ENCODE data around the gene SLC12A5.

Gene SLC12A5

GRCh38 chr20:46002008-46002407 is 27.0 kb upstream of the SLC12A5 start:
- Histone ChIP-seq H3K4me3 (ENCODE audit: low read depth, low read length) (no peak overlapping the region), H3K9ac (ENCODE audit: low read length) (no peak overlapping the region), H3K4me2 (ENCODE audit: low read length) (no peak overlapping the region), H2BK12ac (ENCODE audit: low read length) (peak overlapping the region; percentile 8), H4K91ac (ENCODE audit: low read depth, low read length) (peak overlapping the region; percentile 19), H3K79me2 (ENCODE audit: control insufficient read depth, insufficient read depth, low read length, poor library complexity) (no peaks in the 10 kb centered on the region), H3K4me1 (ENCODE audit: control insufficient read depth in 1 of 2, insufficient read depth in 2 of 2, low read length in 2 of 2) (peaks cover 20 to 35% of the 10 kb centered on the region in 2 experiments), H2AK5ac (ENCODE audit: low read length) (no peak overlapping the region), H3K79me1 (ENCODE audit: low read length) (peaks cover 28% of the 10 kb centered on the region), H4K12ac (ENCODE audit: low read depth, low read length) (no peak overlapping the region), H3K27ac (ENCODE audit: low read depth, low read length) (no peak overlapping the region), H2BK120ac (ENCODE audit: insufficient read depth, low read length, poor library complexity) (no peak overlapping the region), H3K9me3 (ENCODE audit: insufficient read depth, low read depth, low read length) (no peaks in the 10 kb centered on the region), H3K36me3 (ENCODE audit: control insufficient read depth in 1 of 2, insufficient read depth in 2 of 2, low read length in 2 of 2) (no peaks in the 10 kb centered on the region), H2AFZ (ENCODE audit: insufficient read depth, low read length, poor library complexity) (no peak overlapping the region), H3K23ac (ENCODE audit: low read length) (no peak overlapping the region), H3K4ac (ENCODE audit: low read depth, low read length) (no peak overlapping the region), H4K8ac (ENCODE audit: low read depth, low read length) (no peak overlapping the region), H2BK5ac (ENCODE audit: low read depth, low read length, poor library complexity) (no peak overlapping the region), H3K14ac (ENCODE audit: low read length) (no peak overlapping the region), H3K18ac (ENCODE audit: low read length) (no peak overlapping the region), H3K27me3 (ENCODE audit: insufficient read depth, low read length) (no peaks in the 10 kb centered on the region)
- DNase-seq: no peak
- WGBS (ENCODE audit: extremely low coverage, insufficient coverage, insufficient read length): no CpG with 5 or more reads among the region's 3 CpGs

- Histone ChIP-seq H4K12ac (ENCODE audit: low read depth, low read length) (no peak overlapping the region), H3K36me3 (ENCODE audit: control insufficient read depth in 1 of 2, insufficient read depth in 2 of 2, low read length in 2 of 2) (no peaks in the 10 kb centered on the region), H4K8ac (ENCODE audit: low read depth, low read length) (no peak overlapping the region), H3K4me2 (ENCODE audit: low read length) (no peak overlapping the region), H2AFZ (ENCODE audit: insufficient read depth, low read length, poor library complexity) (no peak overlapping the region), H3K14ac (ENCODE audit: low read length) (peak overlapping the region; percentile 82), H3K4me3 (ENCODE audit: low read depth, low read length) (no peak overlapping the region), H3K4me1 (ENCODE audit: control insufficient read depth in 1 of 2, insufficient read depth in 2 of 2, low read length in 2 of 2) (peaks cover 27 to 48% of the 10 kb centered on the region in 2 experiments), H3K9me3 (ENCODE audit: insufficient read depth, low read depth, low read length) (no peaks in the 10 kb centered on the region), H3K79me1 (ENCODE audit: low read length) (peaks cover 37% of the 10 kb centered on the region), H2AK5ac (ENCODE audit: low read length) (peak overlapping the region; percentile 45), H3K23ac (ENCODE audit: low read length) (no peak overlapping the region), H3K9ac (ENCODE audit: low read length) (no peak overlapping the region), H4K91ac (ENCODE audit: low read depth, low read length) (peak overlapping the region; percentile 95), H2BK12ac (ENCODE audit: low read length) (peak overlapping the region; percentile 91), H3K18ac (ENCODE audit: low read length) (peak overlapping the region; percentile 42), H3K27ac (ENCODE audit: low read depth, low read length) (peak overlapping the region; percentile 45), H2BK120ac (ENCODE audit: insufficient read depth, low read length, poor library complexity) (peak overlapping the region; percentile 44), H3K79me2 (ENCODE audit: control insufficient read depth, insufficient read depth, low read length, poor library complexity) (no peaks in the 10 kb centered on the region), H2BK5ac (ENCODE audit: low read depth, low read length, poor library complexity) (peak overlapping the region; percentile 54), H3K4ac (ENCODE audit: low read depth, low read length) (peak overlapping the region; percentile 9), H3K27me3 (ENCODE audit: insufficient read depth, low read length) (no peaks in the 10 kb centered on the region)
- no CpG with 5 or more reads among the region's 4 CpGs for WGBS (ENCODE audit: extremely low coverage, insufficient coverage, insufficient read length)
- peak in 1 of 2 donors; percentile 32 for DNase-seq
Measured at GRCh38 chr20:46004187-46004586, 24.8 kb upstream of the SLC12A5 start.

- H3K14ac ChIP-seq (ENCODE audit: low read length): peak overlapping the region; percentile 36
- H3K27ac ChIP-seq (ENCODE audit: low read depth, low read length): peak overlapping the region; percentile 92
- DNase-seq: peak in 1 of 2 donors; percentile 25
- H3K4me3 ChIP-seq (ENCODE audit: low read depth, low read length): no peak overlapping the region
- peak overlapping the region; percentile 72 for H2BK12ac ChIP-seq (ENCODE audit: low read length)
- no peak overlapping the region for H2AK5ac ChIP-seq (ENCODE audit: low read length)
- H3K4ac ChIP-seq (ENCODE audit: low read depth, low read length): no peak overlapping the region
- H2BK5ac ChIP-seq (ENCODE audit: low read depth, low read length, poor library complexity): peak overlapping the region; percentile 63
- H3K4me1 ChIP-seq (ENCODE audit: control insufficient read depth in 1 of 2, insufficient read depth in 2 of 2, low read length in 2 of 2): peaks cover 27 to 48% of the 10 kb centered on the region in 2 experiments
- H3K9me3 ChIP-seq (ENCODE audit: insufficient read depth, low read depth, low read length): no peaks in the 10 kb centered on the region
- H2BK120ac ChIP-seq (ENCODE audit: insufficient read depth, low read length, poor library complexity): peak overlapping the region; percentile 62
- no peak overlapping the region for H4K12ac ChIP-seq (ENCODE audit: low read depth, low read length)
- peaks cover 37% of the 10 kb centered on the region for H3K79me1 ChIP-seq (ENCODE audit: low read length)
- H4K8ac ChIP-seq (ENCODE audit: low read depth, low read length): peak overlapping the region; percentile 9
- no peak overlapping the region for H2AFZ ChIP-seq (ENCODE audit: insufficient read depth, low read length, poor library complexity)
- H3K79me2 ChIP-seq (ENCODE audit: control insufficient read depth, insufficient read depth, low read length, poor library complexity): no peaks in the 10 kb centered on the region
- H3K18ac ChIP-seq (ENCODE audit: low read length): no peak overlapping the region
- no peaks in the 10 kb centered on the region for H3K36me3 ChIP-seq (ENCODE audit: control insufficient read depth in 1 of 2, insufficient read depth in 2 of 2, low read length in 2 of 2)
- no peaks in the 10 kb centered on the region for H3K27me3 ChIP-seq (ENCODE audit: insufficient read depth, low read length)
- H3K23ac ChIP-seq (ENCODE audit: low read length): no peak overlapping the region
- no peak overlapping the region for H3K9ac ChIP-seq (ENCODE audit: low read length)
- peak overlapping the region; percentile 76 for H4K91ac ChIP-seq (ENCODE audit: low read depth, low read length)
- peak overlapping the region; percentile 57 for H3K4me2 ChIP-seq (ENCODE audit: low read length)
- WGBS (ENCODE audit: extremely low coverage, insufficient coverage, insufficient read length): no CpG with 5 or more reads among the region's 3 CpGs
Measured at GRCh38 chr20:46004889-46005473, 24.0 kb upstream of the SLC12A5 start.

- no CpG with 5 or more reads among the region's 6 CpGs for WGBS (ENCODE audit: extremely low coverage, insufficient coverage, insufficient read length)
- H3K27ac ChIP-seq (ENCODE audit: low read depth, low read length): no peak overlapping the region
- H3K9ac ChIP-seq (ENCODE audit: low read length): no peak overlapping the region
- no peak overlapping the region for H3K4me2 ChIP-seq (ENCODE audit: low read length)
- H3K4me3 ChIP-seq (ENCODE audit: low read depth, low read length): no peak overlapping the region
- peak overlapping the region; percentile 84 for H2AK5ac ChIP-seq (ENCODE audit: low read length)
- H3K4ac ChIP-seq (ENCODE audit: low read depth, low read length): no peak overlapping the region
- no peak overlapping the region for H3K23ac ChIP-seq (ENCODE audit: low read length)
- peaks cover 8% of the 10 kb centered on the region for H3K9me3 ChIP-seq (ENCODE audit: insufficient read depth, low read depth, low read length)
- H2BK12ac ChIP-seq (ENCODE audit: low read length): peak overlapping the region; percentile 95
- H3K4me1 ChIP-seq (ENCODE audit: control insufficient read depth in 1 of 2, insufficient read depth in 2 of 2, low read length in 2 of 2): peaks cover 22 to 40% of the 10 kb centered on the region in 2 experiments
- peak overlapping the region; percentile 85 for H4K91ac ChIP-seq (ENCODE audit: low read depth, low read length)
- peak overlapping the region; percentile 31 for H2BK5ac ChIP-seq (ENCODE audit: low read depth, low read length, poor library complexity)
- H3K79me2 ChIP-seq (ENCODE audit: control insufficient read depth, insufficient read depth, low read length, poor library complexity): no peaks in the 10 kb centered on the region
- H4K8ac ChIP-seq (ENCODE audit: low read depth, low read length): peak overlapping the region; percentile 13
- no peak for DNase-seq
- H3K36me3 ChIP-seq (ENCODE audit: control insufficient read depth in 1 of 2, insufficient read depth in 2 of 2, low read length in 2 of 2): peaks cover 3% of the 10 kb centered on the region in 2 experiments
- H3K18ac ChIP-seq (ENCODE audit: low read length): no peak overlapping the region
- H3K27me3 ChIP-seq (ENCODE audit: insufficient read depth, low read length): no peaks in the 10 kb centered on the region
- no peak overlapping the region for H3K14ac ChIP-seq (ENCODE audit: low read length)
- no peak overlapping the region for H2AFZ ChIP-seq (ENCODE audit: insufficient read depth, low read length, poor library complexity)
- H2BK120ac ChIP-seq (ENCODE audit: insufficient read depth, low read length, poor library complexity): peak overlapping the region; percentile 61
- no peak overlapping the region for H4K12ac ChIP-seq (ENCODE audit: low read depth, low read length)
- peaks cover 36% of the 10 kb centered on the region for H3K79me1 ChIP-seq (ENCODE audit: low read length)
Measured at GRCh38 chr20:46006022-46006705, 22.9 kb upstream of the SLC12A5 start.

Data from trophoblast cell (in vitro differentiated cells and primary cell).